Uterus (tissue), 4 donors: Measurements from ENCODE around the gene PAH. TPM values are rescaled to one million over a fixed set of nuclear protein-coding genes. Genes with fewer than 3 reads are reported as not detected.
A peak's percentile ranks its signal among the peaks of the same experiment; 100 is the strongest.

Experiments
- DNase-seq, 2 donors: peaks; one replicate each; pipeline ENCODE4 v3.0.0-alpha.2; 2019 to 2020
- H3K27ac ChIP-seq, 2 donors: fragments of 200-600 bp; sonication (generic); 1 replicate in 1 of 2; 2 replicates in 1 of 2; pipeline ENCODE4 v1.5.1; 2016 to 2018
- H3K27me3 ChIP-seq, 2 donors: fragments of 200-600 bp; sonication (generic); one replicate each; pipeline ENCODE4 v1.5.1; 2018 to 2019; ENCODE audit warnings: control low read depth in 1 of 2
- H3K36me3 ChIP-seq, 2 donors: fragments of 200-600 bp; sonication (generic); one replicate each; pipeline ENCODE4 v1.5.1; 2019; ENCODE audit warnings: control low read depth in 1 of 2
- H3K4me1 ChIP-seq, 2 donors: fragments of 200-600 bp; sonication (generic); one replicate each; pipeline ENCODE4 v1.5.1; 2018 to 2019; ENCODE audit warnings: control low read depth in 1 of 2
- H3K4me3 ChIP-seq, 2 donors: fragments of 200-600 bp; sonication (generic); 1 replicate in 1 of 2; 2 replicates in 1 of 2; pipeline ENCODE4 v1.5.1; 2018 to 2019; ENCODE audit warnings: mild to moderate bottlenecking in 1 of 2
- H3K9me3 ChIP-seq, 2 donors: fragments of 200-600 bp; sonication (generic); one replicate each; pipeline ENCODE4 v1.5.1; 2019; ENCODE audit warnings: control low read depth in 1 of 2
- POLR2A ChIP-seq, 2 donors: fragments of 450-650 bp; IDR thresholded peaks; one replicate each; pipeline ENCODE4 v1.6.1; 2016; ENCODE audit warnings: antibody characterized with exemption in 2 of 2, mild to moderate bottlenecking in 1 of 2, moderate library complexity in 1 of 2
- intact Hi-C: fragments of 100-400 bp; cut with DNase I; formaldehyde crosslinking; loops from one replicate; pipeline ENCODE4 v1.15.1; 2023; ENCODE audit warnings: low total_unique reads
- total RNA-seq, 4 donors: library from RNA; depleted of rRNA in 3 of 4; stranded (reverse); fragments of >200 nt in 3 of 4; gene quantifications; one replicate each; pipeline versions ENCODE4 v1.1.0 to v1.2.4, GENCODE V29; 2014 to 2023
- TF ChIP-seq, protein P1 (sequence below), 4 experiments: fragments of 200-600 bp in 2 of 4; fragments of 450-650 bp in 2 of 4; sonication (generic) in 2 of 4; IDR thresholded peaks; one replicate each; pipeline ENCODE4 v1.5.1; 2016 to 2019; ENCODE audit warnings: antibody characterized with exemption in 4 of 4, mild to moderate bottlenecking in 2 of 4, moderate library complexity in 1 of 4
- donor health status: DM: yes; HTN: yes; CAD: no.

The PAH gene
- total RNA-seq, 4 donors from 2014 or later = 0.18 TPM; not detected in 3

DNA sequence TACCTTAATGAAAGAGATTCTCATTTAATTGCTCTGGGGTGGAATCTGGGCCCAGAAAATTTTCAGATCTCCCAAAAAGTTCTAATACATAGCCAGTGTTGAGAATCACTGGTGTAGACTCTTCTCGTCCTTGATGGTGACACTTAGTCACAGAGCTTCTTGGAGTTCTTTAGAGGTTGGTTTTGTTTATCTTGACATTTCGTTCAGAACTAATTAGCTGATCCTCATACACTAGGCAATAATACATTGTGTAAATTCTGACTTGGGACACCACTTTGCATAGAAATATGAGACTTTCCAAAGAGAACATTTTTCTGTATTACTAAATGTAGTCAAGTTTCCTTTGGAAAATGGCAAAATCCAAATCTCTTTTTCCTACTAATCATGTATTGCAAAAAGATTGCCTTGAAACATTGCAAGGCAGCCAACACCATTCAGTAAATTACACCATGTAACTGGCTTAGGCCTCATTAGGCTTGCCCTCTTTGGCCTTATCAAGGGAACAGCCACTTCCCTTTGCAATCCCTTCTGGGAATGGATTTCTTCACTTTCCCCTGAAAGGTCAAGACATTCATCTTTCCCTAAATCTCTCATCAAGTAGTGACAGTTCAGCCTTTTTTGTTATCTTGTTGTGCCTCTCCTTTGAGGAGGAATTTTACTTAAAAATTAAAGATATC is 102.2 kb downstream of the PAH start:
- H3K36me3 ChIP-seq = no peaks in the 10 kb centered on the region
- no peaks in the 10 kb centered on the region for H3K9me3 ChIP-seq
- TF ChIP-seq, protein P1, sequence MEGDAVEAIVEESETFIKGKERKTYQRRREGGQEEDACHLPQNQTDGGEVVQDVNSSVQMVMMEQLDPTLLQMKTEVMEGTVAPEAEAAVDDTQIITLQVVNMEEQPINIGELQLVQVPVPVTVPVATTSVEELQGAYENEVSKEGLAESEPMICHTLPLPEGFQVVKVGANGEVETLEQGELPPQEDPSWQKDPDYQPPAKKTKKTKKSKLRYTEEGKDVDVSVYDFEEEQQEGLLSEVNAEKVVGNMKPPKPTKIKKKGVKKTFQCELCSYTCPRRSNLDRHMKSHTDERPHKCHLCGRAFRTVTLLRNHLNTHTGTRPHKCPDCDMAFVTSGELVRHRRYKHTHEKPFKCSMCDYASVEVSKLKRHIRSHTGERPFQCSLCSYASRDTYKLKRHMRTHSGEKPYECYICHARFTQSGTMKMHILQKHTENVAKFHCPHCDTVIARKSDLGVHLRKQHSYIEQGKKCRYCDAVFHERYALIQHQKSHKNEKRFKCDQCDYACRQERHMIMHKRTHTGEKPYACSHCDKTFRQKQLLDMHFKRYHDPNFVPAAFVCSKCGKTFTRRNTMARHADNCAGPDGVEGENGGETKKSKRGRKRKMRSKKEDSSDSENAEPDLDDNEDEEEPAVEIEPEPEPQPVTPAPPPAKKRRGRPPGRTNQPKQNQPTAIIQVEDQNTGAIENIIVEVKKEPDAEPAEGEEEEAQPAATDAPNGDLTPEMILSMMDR (IDR thresholded peaks at IDR 0.05) = no peak
- no peak for TF ChIP-seq POLR2A (IDR thresholded peaks at IDR 0.05)
- intact Hi-C loops = no loop called here
- no peak overlapping the region for H3K27ac ChIP-seq
- H3K4me1 ChIP-seq = no peaks in the 10 kb centered on the region
- no peaks in the 10 kb centered on the region for H3K27me3 ChIP-seq
- no peak overlapping the region for H3K4me3 ChIP-seq
- peak in 1 of 2 donors; percentile 33 for DNase-seq

DNA sequence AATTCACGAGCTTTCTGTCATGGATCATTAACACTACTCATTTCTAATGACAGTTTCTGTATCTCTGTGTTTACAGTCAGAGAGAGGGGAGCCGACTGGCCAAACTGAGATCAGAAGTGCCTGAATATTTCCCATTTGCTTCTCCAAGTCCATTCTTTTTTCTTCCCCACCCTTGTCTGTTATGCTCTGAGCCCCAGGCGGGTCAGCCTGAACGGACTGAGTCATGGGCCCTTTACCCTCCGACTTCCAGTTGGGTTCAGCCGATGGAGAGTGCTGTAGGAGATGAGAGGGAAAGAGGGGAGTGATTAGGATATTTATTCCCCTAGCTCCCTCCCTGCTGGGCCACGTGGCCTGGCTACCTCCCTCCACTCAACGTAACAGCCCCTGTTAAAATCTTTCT is 104.7 kb downstream of the PAH start:
- Histone ChIP-seq H3K27me3 (no peaks in the 10 kb centered on the region), H3K36me3 (no peaks in the 10 kb centered on the region), H3K9me3 (no peaks in the 10 kb centered on the region), H3K4me1 (no peaks in the 10 kb centered on the region), H3K27ac (no peak overlapping the region), H3K4me3 (no peak overlapping the region)
- DNase-seq = no peak
- intact Hi-C loops = no loop called here
- TF ChIP-seq, protein P1 (IDR thresholded peaks at IDR 0.05) = no peak
- no peak for TF ChIP-seq POLR2A (IDR thresholded peaks at IDR 0.05)

DNA sequence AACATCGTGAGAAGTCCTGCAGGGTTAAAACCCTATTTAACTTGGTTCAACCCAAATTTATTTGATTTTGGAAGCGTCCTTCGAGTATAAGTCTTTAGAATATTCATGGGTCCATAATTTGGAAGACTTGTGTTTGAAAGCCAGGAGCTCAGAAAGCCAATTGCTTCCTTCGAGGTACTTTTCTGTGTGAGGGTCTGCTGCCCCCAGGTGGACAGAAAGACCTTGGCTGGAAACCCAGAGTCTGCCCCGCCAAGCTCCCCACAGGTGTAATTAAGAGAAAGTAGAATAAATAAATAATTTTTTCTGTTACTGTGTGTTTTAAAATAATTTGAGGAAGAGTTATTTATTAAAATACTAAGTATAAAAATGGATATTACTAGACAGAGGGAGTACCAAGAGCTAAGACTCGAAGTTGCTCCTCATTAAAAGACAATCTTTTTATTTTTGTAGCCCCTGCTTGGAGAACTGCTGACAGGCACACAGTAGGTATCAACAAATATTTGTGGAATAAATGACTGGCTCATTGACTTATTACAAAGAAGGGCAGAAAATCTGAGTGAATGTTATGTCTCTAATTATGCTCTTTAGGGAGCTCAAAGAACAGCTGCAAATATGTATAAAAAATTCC is 105.8 kb downstream of the PAH start:
- peak; percentile 46 to 47 for DNase-seq

DNA sequence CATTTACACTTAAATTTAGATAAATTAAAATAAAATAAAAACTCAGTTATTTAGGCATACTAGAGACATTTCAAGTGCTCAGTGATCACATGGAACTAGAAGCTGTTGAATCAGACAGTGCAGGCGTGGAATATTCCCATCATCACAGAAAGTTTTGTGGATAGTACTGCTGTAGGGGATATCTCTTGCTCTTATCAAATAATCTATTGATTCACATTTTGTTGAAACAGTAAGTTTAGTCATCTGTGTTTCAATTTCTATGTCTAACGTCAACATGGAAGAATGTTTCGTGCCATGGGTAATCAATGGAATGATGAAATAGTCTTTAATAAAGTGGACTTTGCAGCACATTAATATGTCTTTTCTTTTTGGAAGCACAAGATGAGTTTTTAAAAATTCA is 108.6 kb downstream of the PAH start:
- no peaks in the 10 kb centered on the region for H3K9me3 ChIP-seq
- no peak overlapping the region for H3K27ac ChIP-seq
- no peak for DNase-seq
- intact Hi-C loops = no loop called here
- no peaks in the 10 kb centered on the region for H3K27me3 ChIP-seq
- TF ChIP-seq, protein P1 (IDR thresholded peaks at IDR 0.05) = no peak
- no peak for TF ChIP-seq POLR2A (IDR thresholded peaks at IDR 0.05)
- H3K4me1 ChIP-seq = no peaks in the 10 kb centered on the region
- H3K4me3 ChIP-seq = no peak overlapping the region
- no peaks in the 10 kb centered on the region for H3K36me3 ChIP-seq

More for the DNA sequence above, 105.8 kb downstream of the PAH start:
- H3K36me3 ChIP-seq = no peaks in the 10 kb centered on the region
- H3K27me3 ChIP-seq = no peaks in the 10 kb centered on the region
- H3K4me3 ChIP-seq = no peak overlapping the region
- no peak overlapping the region for H3K27ac ChIP-seq
- H3K4me1 ChIP-seq = no peaks in the 10 kb centered on the region
- intact Hi-C loops = no loop called here
- no peaks in the 10 kb centered on the region for H3K9me3 ChIP-seq
- TF ChIP-seq, protein P1 (IDR thresholded peaks at IDR 0.05) = peak; percentile 32 to 61 (median 49)
- TF ChIP-seq POLR2A (IDR thresholded peaks at IDR 0.05) = no peak

DNA sequence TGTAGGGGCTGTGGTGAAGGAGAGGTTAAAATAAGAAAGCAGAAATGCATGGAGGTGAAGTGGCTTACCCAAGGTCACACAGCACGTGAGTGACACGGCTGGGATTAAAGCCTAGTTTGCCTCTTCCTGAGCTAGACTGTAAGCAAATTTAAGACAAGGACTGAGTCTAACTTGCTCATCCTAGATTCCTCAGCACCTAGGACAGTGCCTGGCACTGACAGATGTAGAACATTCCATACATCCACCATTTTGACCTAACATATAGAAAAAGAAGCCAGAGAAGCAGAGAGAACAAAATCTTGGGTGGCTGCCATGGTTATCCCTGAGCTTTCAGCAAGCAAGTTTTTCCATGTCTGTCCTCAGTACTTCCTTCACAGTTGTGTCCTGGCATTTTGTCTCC is 110.5 kb downstream of the PAH start:
- Histone ChIP-seq H3K4me3 (no peak overlapping the region), H3K27ac (no peak overlapping the region), H3K9me3 (no peaks in the 10 kb centered on the region), H3K27me3 (no peaks in the 10 kb centered on the region), H3K36me3 (no peaks in the 10 kb centered on the region), H3K4me1 (no peaks in the 10 kb centered on the region)
- intact Hi-C loops = no loop called here
- no peak for TF ChIP-seq POLR2A (IDR thresholded peaks at IDR 0.05)
- TF ChIP-seq, protein P1 (IDR thresholded peaks at IDR 0.05) = no peak
- DNase-seq = no peak
